NB4 (cell line): ENCODE results near the gene MIOX.

Source experiments
- CTCF ChIP-seq: IDR thresholded peaks from one replicate; pipeline ENCODE4 v1.5.1; 2012; ENCODE audit warnings: low read depth, low read length
- MAX ChIP-seq: IDR thresholded peaks from 2 replicates; pipeline ENCODE4 v1.6.1; 2011; ENCODE audit warnings: low read depth, low read length
- MYC ChIP-seq: IDR thresholded peaks from 2 replicates; pipeline ENCODE4 v1.6.1; 2011; ENCODE audit warnings: low read depth, low read length
- POLR2A ChIP-seq: IDR thresholded peaks from 2 replicates; pipeline ENCODE4 v1.6.1; 2011; ENCODE audit warnings: mild to moderate bottlenecking; ENCODE audit not compliant: insufficient read length; ENCODE audit errors: extremely low read depth

- TF ChIP-seq CTCF (no peak), MAX (no peak), MYC (no peak), POLR2A (no peak)
These were observed 46.0 kb upstream of the MIOX start for GRCh38 chr22:50440544-50441249.
